Measurements from ENCODE around the gene NFAM1. TPM values are rescaled to one million over a fixed set of nuclear protein-coding genes. Genes with fewer than 3 reads are reported as not detected.
A peak's percentile ranks its signal among the peaks of the same experiment; 100 is the strongest.

Gene NFAM1
- total RNA-seq, 4 donors from 2014 or later: 0.26 to 1.1 (median 0.64) TPM; not detected in 1

DNA sequence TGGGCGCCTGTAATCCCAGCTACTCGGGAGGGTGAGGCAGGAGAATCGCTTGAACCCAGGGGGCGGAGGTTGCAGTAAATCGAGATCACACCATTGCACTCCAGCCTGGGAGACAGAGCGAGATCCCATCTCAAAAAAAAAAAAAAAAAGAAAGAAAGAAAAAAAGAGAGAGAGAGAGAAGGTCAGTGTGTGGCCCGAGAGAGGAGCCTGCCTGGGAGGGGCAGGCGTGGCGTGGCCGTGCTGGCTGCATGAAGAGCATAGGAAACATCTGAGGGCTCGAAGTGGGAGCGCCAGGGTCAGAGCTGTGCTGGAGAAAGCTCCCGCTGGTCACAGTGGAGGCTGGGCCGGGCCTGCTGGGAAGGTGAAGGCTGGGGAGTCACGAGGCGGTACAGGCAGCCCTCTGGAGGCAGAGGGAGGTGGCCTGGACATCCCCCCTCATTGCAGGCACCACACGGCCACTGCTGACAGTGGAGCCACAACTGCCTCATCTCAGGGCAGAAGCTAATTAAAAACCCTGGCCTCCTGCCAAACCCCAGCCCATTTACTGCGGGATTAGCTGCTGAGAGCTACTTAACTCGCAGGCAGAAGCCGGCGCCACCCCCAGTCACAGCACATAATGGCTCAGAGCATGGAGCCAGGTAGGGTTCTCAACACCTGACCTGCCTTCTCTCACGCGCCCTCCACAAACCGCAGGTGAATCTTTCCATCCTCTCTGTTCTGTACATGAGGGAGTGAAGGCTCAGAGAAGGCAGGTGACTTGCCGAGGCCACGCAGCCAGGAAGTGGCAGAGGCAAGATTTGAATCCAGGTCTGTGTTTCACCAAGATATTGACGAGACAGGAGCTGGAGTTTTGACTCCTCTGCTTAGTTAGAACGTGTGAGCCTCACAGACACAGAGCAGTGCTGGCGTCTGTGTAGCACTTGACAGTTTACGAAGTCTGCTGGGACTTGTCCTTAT, 32.6 kb downstream of the NFAM1 start:
- Histone ChIP-seq H3K4me3 (no peak overlapping the region), H3K36me3 (no peaks in the 10 kb centered on the region), H3K9me3 (no peaks in the 10 kb centered on the region), H3K27me3 (no peaks in the 10 kb centered on the region), H3K27ac (no peak overlapping the region), H3K4me1 (no peaks in the 10 kb centered on the region)
- DNase-seq: no peak
- intact Hi-C loops (cut with DNase I; ENCODE audit: low total_unique reads): no loop called here
- TF ChIP-seq, protein P1, sequence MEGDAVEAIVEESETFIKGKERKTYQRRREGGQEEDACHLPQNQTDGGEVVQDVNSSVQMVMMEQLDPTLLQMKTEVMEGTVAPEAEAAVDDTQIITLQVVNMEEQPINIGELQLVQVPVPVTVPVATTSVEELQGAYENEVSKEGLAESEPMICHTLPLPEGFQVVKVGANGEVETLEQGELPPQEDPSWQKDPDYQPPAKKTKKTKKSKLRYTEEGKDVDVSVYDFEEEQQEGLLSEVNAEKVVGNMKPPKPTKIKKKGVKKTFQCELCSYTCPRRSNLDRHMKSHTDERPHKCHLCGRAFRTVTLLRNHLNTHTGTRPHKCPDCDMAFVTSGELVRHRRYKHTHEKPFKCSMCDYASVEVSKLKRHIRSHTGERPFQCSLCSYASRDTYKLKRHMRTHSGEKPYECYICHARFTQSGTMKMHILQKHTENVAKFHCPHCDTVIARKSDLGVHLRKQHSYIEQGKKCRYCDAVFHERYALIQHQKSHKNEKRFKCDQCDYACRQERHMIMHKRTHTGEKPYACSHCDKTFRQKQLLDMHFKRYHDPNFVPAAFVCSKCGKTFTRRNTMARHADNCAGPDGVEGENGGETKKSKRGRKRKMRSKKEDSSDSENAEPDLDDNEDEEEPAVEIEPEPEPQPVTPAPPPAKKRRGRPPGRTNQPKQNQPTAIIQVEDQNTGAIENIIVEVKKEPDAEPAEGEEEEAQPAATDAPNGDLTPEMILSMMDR (IDR thresholded peaks at IDR 0.05): peak in 1 of 4 experiments; percentile 20
- no peak for TF ChIP-seq POLR2A (IDR thresholded peaks at IDR 0.05)

DNA sequence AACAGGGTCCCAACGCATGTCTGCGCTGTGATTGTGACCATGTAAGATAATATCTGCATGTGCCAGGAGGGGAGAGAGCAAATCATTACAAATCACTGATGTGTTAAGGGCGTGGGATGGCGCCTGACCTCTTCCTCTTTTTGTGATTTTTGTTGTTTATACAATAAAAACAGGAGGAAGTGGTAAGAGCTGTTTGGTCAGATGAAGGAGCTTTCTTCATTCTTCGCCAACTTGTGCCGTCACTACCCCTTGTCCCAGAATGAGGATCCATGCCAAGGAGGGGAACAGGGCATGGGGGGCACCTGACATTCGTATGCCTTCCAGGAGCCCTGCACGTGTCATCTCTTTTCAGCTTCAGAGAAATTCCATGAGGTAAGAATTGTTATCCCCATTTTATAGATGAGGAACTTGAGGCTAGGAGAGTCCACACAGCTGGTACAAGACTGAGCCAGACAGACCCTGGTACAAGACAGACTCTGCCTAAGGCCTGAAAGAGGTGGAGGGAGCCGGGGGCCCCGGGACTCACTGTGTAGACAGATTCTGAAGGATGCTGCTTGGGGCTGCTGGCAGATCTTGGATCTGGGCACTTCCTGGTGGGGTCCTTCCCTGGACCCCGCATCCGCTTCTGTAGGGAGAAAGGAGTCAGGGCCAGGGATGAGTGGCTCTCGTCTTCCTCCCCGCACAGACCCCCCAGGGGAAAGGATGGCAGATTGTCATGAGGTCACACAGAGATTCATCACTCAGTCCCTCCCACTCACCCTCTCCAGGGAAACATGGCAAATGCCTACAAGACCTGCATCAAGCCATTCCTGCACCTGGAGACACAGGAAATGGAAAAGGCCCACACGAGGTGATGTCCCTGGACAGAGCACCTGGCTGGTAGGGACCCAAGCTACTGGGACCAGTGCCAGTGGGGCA, 34.6 kb downstream of the NFAM1 start:
- Histone ChIP-seq H3K9me3 (no peaks in the 10 kb centered on the region), H3K27ac (no peak overlapping the region), H3K4me1 (no peaks in the 10 kb centered on the region), H3K27me3 (no peaks in the 10 kb centered on the region), H3K36me3 (no peaks in the 10 kb centered on the region), H3K4me3 (no peak overlapping the region)
- intact Hi-C loops (cut with DNase I; ENCODE audit: low total_unique reads): no loop called here
- TF ChIP-seq, protein P1 (IDR thresholded peaks at IDR 0.05): no peak
- no peak for TF ChIP-seq POLR2A (IDR thresholded peaks at IDR 0.05)
- DNase-seq: no peak

- no peak overlapping the region for H3K4me3 ChIP-seq
- H3K4me1 ChIP-seq: no peaks in the 10 kb centered on the region
- H3K9me3 ChIP-seq: no peaks in the 10 kb centered on the region
- intact Hi-C loops (cut with DNase I; ENCODE audit: low total_unique reads): no loop called here
- no peak overlapping the region for H3K27ac ChIP-seq
- H3K36me3 ChIP-seq: no peaks in the 10 kb centered on the region
- H3K27me3 ChIP-seq: no peaks in the 10 kb centered on the region
- TF ChIP-seq, protein P1 (IDR thresholded peaks at IDR 0.05): no peak
- TF ChIP-seq POLR2A (IDR thresholded peaks at IDR 0.05): no peak
- no peak for DNase-seq
Measured at GRCh38 chr22:42396621-42397331, 35.4 kb downstream of the NFAM1 start.

DNA sequence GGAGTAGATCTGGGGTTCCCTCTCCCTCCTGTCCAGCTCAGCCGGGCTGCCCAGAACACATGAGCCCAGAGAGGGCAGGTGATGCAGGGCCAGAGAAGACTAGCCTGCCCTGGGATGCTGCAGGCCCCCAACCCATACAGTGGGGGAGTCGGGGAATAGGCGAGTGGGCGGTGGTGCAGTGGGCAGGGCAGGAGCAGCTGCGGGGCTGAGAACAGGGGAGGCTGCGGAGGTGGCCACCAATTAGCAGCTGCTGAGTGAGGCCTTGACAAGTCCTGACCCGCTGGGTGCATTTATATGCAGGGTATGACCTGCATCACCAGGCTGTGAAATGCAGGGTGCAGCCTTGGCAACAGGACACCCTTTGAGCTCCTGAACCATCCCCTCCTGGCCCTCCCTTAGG, 43.1 kb downstream of the NFAM1 start:
- H3K4me1 ChIP-seq: no peaks in the 10 kb centered on the region
- no peaks in the 10 kb centered on the region for H3K9me3 ChIP-seq
- no peak for DNase-seq
- no peaks in the 10 kb centered on the region for H3K36me3 ChIP-seq
- no peak overlapping the region for H3K27ac ChIP-seq
- intact Hi-C loops (cut with DNase I; ENCODE audit: low total_unique reads): no loop called here
- TF ChIP-seq, protein P1 (IDR thresholded peaks at IDR 0.05): no peak
- no peak for TF ChIP-seq POLR2A (IDR thresholded peaks at IDR 0.05)
- no peak overlapping the region for H3K4me3 ChIP-seq
- H3K27me3 ChIP-seq: no peaks in the 10 kb centered on the region

Measured in uterus (tissue), 4 donors.